BE2C (cell line): ENCODE measurements around the gene HMMR.
A peak's percentile ranks its signal among the peaks of the same experiment; 100 is the strongest.

ENCODE experiments used
- DNase-seq: peaks from one replicate; pipeline ENCODE4 v3.0.0-alpha.2; 2020
- H3K27me3 ChIP-seq: fragments of 250-450 bp; sonication (Bioruptor Pico); 2 replicates; pipeline ENCODE4 v1.5.1; 2020; ENCODE audit warnings: mild to moderate bottlenecking
- H3K36me3 ChIP-seq: fragments of 250-450 bp; sonication (Bioruptor Pico); 2 replicates; pipeline ENCODE4 v1.5.1; 2020; ENCODE audit warnings: mild to moderate bottlenecking
- H3K4me1 ChIP-seq: fragments of 250-450 bp; sonication (Bioruptor Pico); 2 replicates; pipeline ENCODE4 v1.5.1; 2020
- H3K4me3 ChIP-seq: 2 replicates; pipeline ENCODE4 v1.5.1; 2011; ENCODE audit warnings: low read depth, low read length
- H3K9me3 ChIP-seq: fragments of 250-450 bp; sonication (Bioruptor Pico); 2 replicates; pipeline ENCODE4 v1.5.1; 2020
- TF ChIP-seq, protein P1 (sequence below): IDR thresholded peaks from 2 replicates; pipeline ENCODE4 v1.5.1; 2012; ENCODE audit warnings: mild to moderate bottlenecking, low read depth, low read length

HMMR gene

DNA sequence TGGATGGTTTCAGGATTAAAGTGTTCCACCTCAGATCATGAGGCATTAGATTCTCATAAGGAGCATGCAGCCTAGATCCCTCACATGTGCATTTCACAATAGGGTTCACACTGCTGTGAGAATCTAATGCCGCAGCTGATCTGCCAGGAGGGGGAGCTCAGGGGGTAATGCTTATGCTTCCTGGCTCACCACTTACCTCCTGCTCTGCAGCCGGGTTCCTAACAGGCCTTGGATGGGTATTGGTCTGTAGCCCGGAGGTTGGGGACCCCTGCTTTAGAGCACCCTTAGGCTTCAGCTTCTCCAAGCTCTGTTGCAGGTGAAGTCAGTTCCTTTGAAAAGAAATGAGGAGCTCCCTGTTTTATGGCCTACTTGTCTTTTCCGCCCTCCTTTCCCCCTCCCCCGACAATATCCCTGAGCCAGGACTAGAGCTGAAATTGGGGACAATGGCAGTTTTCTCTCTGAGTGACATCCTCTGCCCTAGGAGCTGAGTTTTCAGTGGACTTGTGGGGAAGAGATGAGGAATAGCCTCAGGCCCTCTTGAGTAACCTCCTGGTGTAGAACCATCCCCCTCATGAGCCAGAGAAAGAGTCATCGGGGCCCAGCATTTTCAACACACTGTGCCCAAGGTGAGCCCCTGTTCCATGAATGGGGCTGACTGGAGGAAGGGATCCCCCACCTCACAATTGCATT lies 28.8 kb downstream of the HMMR start:
- DNase-seq, result peak; percentile 35
- Histone ChIP-seq H3K9me3 (no peaks in the 10 kb centered on the region), H3K27me3 (no peaks in the 10 kb centered on the region), H3K4me3 (no peak overlapping the region), H3K36me3 (peaks cover 26% of the 10 kb centered on the region), H3K4me1 (no peaks in the 10 kb centered on the region; the same call in 1 of the 2 replicates)
- TF ChIP-seq, protein P1, sequence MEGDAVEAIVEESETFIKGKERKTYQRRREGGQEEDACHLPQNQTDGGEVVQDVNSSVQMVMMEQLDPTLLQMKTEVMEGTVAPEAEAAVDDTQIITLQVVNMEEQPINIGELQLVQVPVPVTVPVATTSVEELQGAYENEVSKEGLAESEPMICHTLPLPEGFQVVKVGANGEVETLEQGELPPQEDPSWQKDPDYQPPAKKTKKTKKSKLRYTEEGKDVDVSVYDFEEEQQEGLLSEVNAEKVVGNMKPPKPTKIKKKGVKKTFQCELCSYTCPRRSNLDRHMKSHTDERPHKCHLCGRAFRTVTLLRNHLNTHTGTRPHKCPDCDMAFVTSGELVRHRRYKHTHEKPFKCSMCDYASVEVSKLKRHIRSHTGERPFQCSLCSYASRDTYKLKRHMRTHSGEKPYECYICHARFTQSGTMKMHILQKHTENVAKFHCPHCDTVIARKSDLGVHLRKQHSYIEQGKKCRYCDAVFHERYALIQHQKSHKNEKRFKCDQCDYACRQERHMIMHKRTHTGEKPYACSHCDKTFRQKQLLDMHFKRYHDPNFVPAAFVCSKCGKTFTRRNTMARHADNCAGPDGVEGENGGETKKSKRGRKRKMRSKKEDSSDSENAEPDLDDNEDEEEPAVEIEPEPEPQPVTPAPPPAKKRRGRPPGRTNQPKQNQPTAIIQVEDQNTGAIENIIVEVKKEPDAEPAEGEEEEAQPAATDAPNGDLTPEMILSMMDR, result peak; percentile 49

DNA sequence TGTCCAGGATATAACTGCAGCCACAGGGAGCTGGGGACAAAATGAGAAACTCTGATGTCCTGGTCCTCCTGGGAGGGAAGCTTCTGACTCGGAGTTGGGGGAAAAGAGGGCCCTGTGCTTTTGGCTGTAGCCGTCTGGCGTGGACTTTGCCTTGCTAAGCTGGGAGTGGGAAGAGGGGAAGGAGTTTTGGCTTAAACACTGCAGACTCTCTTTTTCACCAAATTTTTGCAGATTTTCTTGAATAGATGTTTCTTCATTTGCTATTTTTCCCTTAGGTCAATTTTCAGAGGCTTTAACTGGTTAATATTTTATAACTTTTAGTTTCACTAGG lies 29.3 kb downstream of the HMMR start:
- H3K36me3 ChIP-seq, result peaks cover 25% of the 10 kb centered on the region
- no peaks in the 10 kb centered on the region for H3K27me3 ChIP-seq
- no peak overlapping the region for H3K4me3 ChIP-seq
- DNase-seq, result no peak
- H3K4me1 ChIP-seq, result no peaks in the 10 kb centered on the region; the same call in 1 of the 2 replicates
- TF ChIP-seq, protein P1, result no peak
- H3K9me3 ChIP-seq, result no peaks in the 10 kb centered on the region

DNA sequence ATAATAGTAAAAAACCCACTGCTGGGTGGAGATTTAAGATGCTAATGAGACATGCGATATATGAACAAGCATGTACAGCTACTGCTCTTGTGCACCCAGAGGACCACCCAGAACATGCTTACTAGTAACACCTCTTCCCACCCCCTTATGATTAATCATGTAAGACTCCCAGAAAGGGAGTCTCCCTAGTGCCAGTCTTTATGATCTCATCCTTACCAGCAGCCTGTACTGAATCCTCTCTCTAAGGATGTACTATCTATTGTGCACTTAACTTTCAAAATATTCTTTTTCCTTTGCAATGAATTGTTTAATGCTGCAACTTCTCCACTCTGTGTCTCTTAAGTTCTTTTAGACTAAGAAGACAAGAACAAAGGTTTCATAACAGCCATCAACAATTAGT lies 35.9 kb downstream of the HMMR start:
- Histone ChIP-seq H3K9me3 (no peaks in the 10 kb centered on the region), H3K4me1 (no peaks in the 10 kb centered on the region), H3K27me3 (no peaks in the 10 kb centered on the region), H3K36me3 (peaks cover 6% of the 10 kb centered on the region), H3K4me3 (no peak overlapping the region)
- TF ChIP-seq, protein P1, result no peak
- no peak for DNase-seq

DNA sequence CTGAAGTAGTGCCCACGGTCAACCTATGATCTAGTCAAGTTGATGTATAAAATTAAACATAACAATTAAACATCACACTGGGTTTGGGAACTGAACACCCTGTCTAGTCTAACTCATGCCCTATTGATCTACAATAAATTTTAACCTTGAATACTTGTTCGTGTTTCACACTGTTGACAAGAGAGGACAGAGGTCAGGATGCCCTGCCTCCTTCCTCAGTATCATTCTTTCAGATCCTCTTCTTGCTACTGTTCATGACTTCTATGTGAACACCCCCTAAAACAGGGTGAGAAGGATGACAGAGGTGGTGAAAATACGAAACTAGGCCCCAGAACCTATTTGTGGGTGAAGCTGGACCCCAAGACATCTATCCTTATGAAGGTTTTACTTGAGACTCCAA lies 36.9 kb downstream of the HMMR start:
- Histone ChIP-seq H3K9me3 (no peaks in the 10 kb centered on the region), H3K4me1 (no peaks in the 10 kb centered on the region), H3K36me3 (peaks cover 4% of the 10 kb centered on the region; the same call in 1 of the 2 replicates), H3K27me3 (no peaks in the 10 kb centered on the region), H3K4me3 (no peak overlapping the region)
- no peak for DNase-seq
- TF ChIP-seq, protein P1, result no peak

DNA sequence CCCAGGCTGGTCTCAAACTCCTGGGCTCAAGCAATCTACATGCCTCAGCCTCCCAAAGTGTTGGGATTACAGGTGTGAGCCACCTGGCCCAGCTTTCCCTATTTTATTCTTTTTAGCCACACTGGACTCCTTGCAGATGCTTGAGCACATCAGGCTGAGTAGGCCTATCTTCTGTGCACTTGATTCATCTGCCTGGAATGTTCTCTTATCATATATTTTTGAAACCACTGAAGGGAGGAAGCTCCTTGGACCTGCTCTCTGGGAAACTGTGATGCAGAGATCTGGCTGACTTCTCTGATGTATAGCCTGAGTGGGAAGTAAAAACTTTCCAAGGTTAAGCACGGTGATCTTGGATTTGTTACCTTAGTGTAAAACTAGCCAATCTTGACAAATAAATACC lies 38.5 kb downstream of the HMMR start:
- DNase-seq, result no peak
- Histone ChIP-seq H3K36me3 (no peaks in the 10 kb centered on the region), H3K4me3 (no peak overlapping the region), H3K9me3 (no peaks in the 10 kb centered on the region), H3K4me1 (no peaks in the 10 kb centered on the region), H3K27me3 (no peaks in the 10 kb centered on the region)
- TF ChIP-seq, protein P1, result no peak

DNA sequence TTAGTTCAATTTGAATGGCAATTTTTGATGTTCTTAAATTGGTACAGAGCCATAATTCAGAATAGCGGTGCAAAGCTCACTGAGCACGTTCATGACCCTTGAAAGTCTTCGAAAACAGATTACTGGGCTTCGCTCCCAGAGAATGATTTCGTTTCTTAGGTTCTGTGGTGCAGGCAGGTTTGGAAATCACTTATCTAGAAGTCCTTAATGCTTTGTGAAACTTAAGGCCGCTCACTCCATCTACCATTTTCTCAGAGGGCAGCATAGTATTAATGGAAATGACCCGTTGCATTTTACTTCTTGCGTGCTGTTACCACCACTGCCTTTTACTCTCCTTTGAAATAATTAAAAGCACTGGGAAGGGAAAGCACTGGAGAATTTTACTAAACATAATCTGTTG lies 42.1 kb downstream of the HMMR start:
- H3K4me3 ChIP-seq, result no peak overlapping the region; the same call in 1 of the 2 replicates
- H3K36me3 ChIP-seq, result no peaks in the 10 kb centered on the region

More for the DNA sequence above, 42.1 kb downstream of the HMMR start:
- no peaks in the 10 kb centered on the region for H3K9me3 ChIP-seq
- no peak for DNase-seq
- H3K27me3 ChIP-seq, result no peaks in the 10 kb centered on the region
- no peaks in the 10 kb centered on the region for H3K4me1 ChIP-seq
- TF ChIP-seq, protein P1, result no peak
